ENCODE data around the gene MS4A13. TPM values are rescaled to one million over a fixed set of nuclear protein-coding genes. Genes with fewer than 3 reads are reported as not detected.

MS4A13 gene
- total and polyA plus RNA-seq, 2 of the 8 experiments (the other 6 are each of a cell fraction or from before 2014, with no cell fraction given), result not detected

GRCh38 chr11:60566776-60567175 lies 51.6 kb downstream of the MS4A13 start (continued):
- no peak for TF ChIP-seq RAD21 (IDR thresholded peaks at IDR 0.05 in 1 of 2, conservative IDR thresholded peaks at IDR 0.05 in 1 of 2; ENCODE audit: low read depth in 2 of 2, low read length in 2 of 2)
- TF ChIP-seq, protein P1, sequence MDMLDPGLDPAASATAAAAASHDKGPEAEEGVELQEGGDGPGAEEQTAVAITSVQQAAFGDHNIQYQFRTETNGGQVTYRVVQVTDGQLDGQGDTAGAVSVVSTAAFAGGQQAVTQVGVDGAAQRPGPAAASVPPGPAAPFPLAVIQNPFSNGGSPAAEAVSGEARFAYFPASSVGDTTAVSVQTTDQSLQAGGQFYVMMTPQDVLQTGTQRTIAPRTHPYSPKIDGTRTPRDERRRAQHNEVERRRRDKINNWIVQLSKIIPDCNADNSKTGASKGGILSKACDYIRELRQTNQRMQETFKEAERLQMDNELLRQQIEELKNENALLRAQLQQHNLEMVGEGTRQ (IDR thresholded peaks at IDR 0.05; ENCODE audit: low read length), result no peak
- no peak for TF ChIP-seq CHD1 (IDR thresholded peaks at IDR 0.05; ENCODE audit: low read depth, low read length)
- TF ChIP-seq NANOG (IDR thresholded peaks at IDR 0.05; ENCODE audit: insufficient read depth, low read depth, low read length, poor library complexity, severe bottlenecking), result no peak

Measured in H1 (cell line).